Measurements from ENCODE around the gene ATP6V1B1. TPM values are rescaled to one million over a fixed set of nuclear protein-coding genes. Genes with fewer than 3 reads are reported as not detected.
A peak's percentile ranks its signal among the peaks of the same experiment; 100 is the strongest.

Gene ATP6V1B1
- total RNA-seq, 1 experiment from 2014 or later, result not detected

GRCh38 chr2:70949086-70949485, 13.4 kb downstream of the ATP6V1B1 start:
- peak overlapping the region; percentile 100; the same call in 1 of the 2 replicates for H2AFZ ChIP-seq (ENCODE audit: low read length)
- H3K9ac ChIP-seq (ENCODE audit: low read length), result no peak overlapping the region
- no peak for TF ChIP-seq EZH2phosphoT487 (IDR thresholded peaks at IDR 0.05; ENCODE audit: borderline replicate concordance, low read length)
- TF ChIP-seq EZH2 (IDR thresholded peaks at IDR 0.05; ENCODE audit: low read length, unreplicated experiment), result no peak
- no peak for TF ChIP-seq CTCF (conservative IDR thresholded peaks at IDR 0.05; ENCODE audit: low read depth, low read length)
- intact Hi-C loops (cut with micrococcal nuclease), result loop anchor here (2.0 to 10.0 kb wide), 3 partner anchors 86 to 294 kb away; no protein-coding TSS in a partner anchor
- peak overlapping the region; percentile 96 for H3K4me2 ChIP-seq (ENCODE audit: low read length)
- H3K4me3 ChIP-seq (ENCODE audit: low read length), result no peak overlapping the region
- H3K9me2 ChIP-seq (replicated peaks; ENCODE audit: low read length), result no peaks in the 10 kb centered on the region
- H3K27me3 ChIP-seq (ENCODE audit: low read length), result peaks cover 9% of the 10 kb centered on the region
- BruUV-seq (replicated peaks), result no TSS peak
- DNase-seq (no peak), ATAC-seq (no peak)
- no peaks in the 10 kb centered on the region for H3K9me3 ChIP-seq (ENCODE audit: low read length)
- no peaks in the 10 kb centered on the region for H4K20me1 ChIP-seq (ENCODE audit: low read length)
- ChIA-PET CTCF (interaction anchor here (0.6 to 1.3 kb wide), 5 partner anchors 25 to 160 kb away, joined by 3 to 8 read pairs (median 3); no protein-coding TSS in a partner anchor), POLR2A (ENCODE audit: unreplicated experiment) (no interaction called here)
- H3F3A ChIP-seq (ENCODE audit: low read length, unreplicated experiment), result no peaks in the 10 kb centered on the region
- H3K79me2 ChIP-seq (ENCODE audit: low read length), result no peaks in the 10 kb centered on the region
- H3K27ac ChIP-seq (ENCODE audit: low read length), result no peak overlapping the region
- peaks cover 28% of the 10 kb centered on the region for H3K4me1 ChIP-seq (ENCODE audit: insufficient read depth, low read length)
- no peaks in the 10 kb centered on the region for H3K36me3 ChIP-seq (ENCODE audit: low read depth, low read length)

GRCh38 chr2:70954886-70955285, 19.2 kb downstream of the ATP6V1B1 start:
- H3K9me2 ChIP-seq (replicated peaks; ENCODE audit: low read length), result no peaks in the 10 kb centered on the region
- H3K79me2 ChIP-seq (ENCODE audit: low read length), result no peaks in the 10 kb centered on the region
- ATAC-seq, result no peak
- no peak overlapping the region for H2AFZ ChIP-seq (ENCODE audit: low read length)
- no peaks in the 10 kb centered on the region for H3K9me3 ChIP-seq (ENCODE audit: low read length)
- DNase-seq, result no peak
- CTCF ChIA-PET, result no interaction called here
- POLR2A ChIA-PET (ENCODE audit: unreplicated experiment), result no interaction called here
- TF ChIP-seq EZH2 (IDR thresholded peaks at IDR 0.05; ENCODE audit: low read length, unreplicated experiment) (no peak), CTCF (conservative IDR thresholded peaks at IDR 0.05; ENCODE audit: low read depth, low read length) (no peak), EZH2phosphoT487 (IDR thresholded peaks at IDR 0.05; ENCODE audit: borderline replicate concordance, low read length) (no peak)
- H3F3A ChIP-seq (ENCODE audit: low read length, unreplicated experiment), result no peaks in the 10 kb centered on the region
- no peak overlapping the region for H3K4me3 ChIP-seq (ENCODE audit: low read length)
- intact Hi-C loops (cut with micrococcal nuclease), result no loop called here
- no peaks in the 10 kb centered on the region for H3K4me1 ChIP-seq (ENCODE audit: insufficient read depth, low read length)
- H3K36me3 ChIP-seq (ENCODE audit: low read depth, low read length), result no peaks in the 10 kb centered on the region
- H3K27me3 ChIP-seq (ENCODE audit: low read length), result peaks cover 31% of the 10 kb centered on the region
- H3K9ac ChIP-seq (ENCODE audit: low read length), result no peak overlapping the region
- no peaks in the 10 kb centered on the region for H4K20me1 ChIP-seq (ENCODE audit: low read length)
- H3K27ac ChIP-seq (ENCODE audit: low read length), result no peak overlapping the region
- BruUV-seq (replicated peaks), result no TSS peak
- no peak overlapping the region for H3K4me2 ChIP-seq (ENCODE audit: low read length)

GRCh38 chr2:70956141-70956540, 20.4 kb downstream of the ATP6V1B1 start:
- Histone ChIP-seq H3K27me3 (ENCODE audit: low read length) (peaks cover 31% of the 10 kb centered on the region), H3K36me3 (ENCODE audit: low read depth, low read length) (no peaks in the 10 kb centered on the region), H3K4me2 (ENCODE audit: low read length) (no peak overlapping the region), H3K79me2 (ENCODE audit: low read length) (no peaks in the 10 kb centered on the region), H3K9ac (ENCODE audit: low read length) (no peak overlapping the region), H3K4me1 (ENCODE audit: insufficient read depth, low read length) (no peaks in the 10 kb centered on the region), H4K20me1 (ENCODE audit: low read length) (no peaks in the 10 kb centered on the region), H3K27ac (ENCODE audit: low read length) (no peak overlapping the region), H3K9me3 (ENCODE audit: low read length) (no peaks in the 10 kb centered on the region), H2AFZ (ENCODE audit: low read length) (no peak overlapping the region), H3K4me3 (ENCODE audit: low read length) (no peak overlapping the region), H3F3A (ENCODE audit: low read length, unreplicated experiment) (no peaks in the 10 kb centered on the region), H3K9me2 (replicated peaks; ENCODE audit: low read length) (no peaks in the 10 kb centered on the region)
- ChIA-PET POLR2A (ENCODE audit: unreplicated experiment) (no interaction called here), CTCF (no interaction called here)
- TF ChIP-seq EZH2phosphoT487 (IDR thresholded peaks at IDR 0.05; ENCODE audit: borderline replicate concordance, low read length) (no peak), EZH2 (IDR thresholded peaks at IDR 0.05; ENCODE audit: low read length, unreplicated experiment) (no peak), CTCF (conservative IDR thresholded peaks at IDR 0.05; ENCODE audit: low read depth, low read length) (no peak)
- intact Hi-C loops (cut with micrococcal nuclease), result no loop called here
- DNase-seq, result no peak
- no peak for ATAC-seq
- BruUV-seq (replicated peaks), result no TSS peak

Data from PC-3 (cell line).